GM18858 (cell line): ENCODE measurements around the gene RFX7.

Experiments
- ATAC-seq: cut with Tn5 transposase; IDR thresholded peaks from one replicate; pipeline ENCODE4 v1.9.1; 2021; ENCODE audit not compliant: unreplicated experiment

The RFX7 gene

GRCh38 chr15:56244811-56245576 lies 1.3 kb upstream of the RFX7 start:
- no peak for ATAC-seq

- ATAC-seq: no peak
These were observed 545 bp upstream of the RFX7 start for GRCh38 chr15:56244038-56244810.

DNA sequence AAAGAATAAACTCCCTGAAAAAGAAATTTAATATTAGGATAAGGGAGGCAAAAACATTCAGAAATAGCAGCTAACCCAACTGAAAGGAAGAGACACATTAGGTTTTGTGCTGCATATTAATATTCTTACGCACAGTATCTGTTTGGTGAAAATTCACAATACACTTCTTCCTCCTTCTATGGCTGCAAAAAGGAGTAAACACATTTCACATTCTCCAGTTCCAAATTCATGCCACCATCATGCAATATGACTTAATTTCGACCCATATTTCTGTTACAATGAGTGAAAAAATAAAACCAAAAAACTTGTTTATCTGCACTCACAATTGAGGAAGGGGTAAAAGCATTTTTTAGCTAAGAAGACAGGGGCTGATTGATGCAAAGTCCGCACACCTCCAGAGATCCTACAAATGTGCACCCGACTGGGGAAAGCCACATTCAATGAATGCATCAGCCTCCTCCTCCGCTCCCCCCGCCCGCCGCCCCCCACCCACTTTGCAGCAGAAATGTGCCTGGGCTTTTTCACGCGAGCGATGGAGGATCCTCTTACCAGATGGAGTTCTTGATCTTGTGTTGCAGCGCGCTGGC lies 1.0 kb downstream of the RFX7 start:
- ATAC-seq: no peak

DNA sequence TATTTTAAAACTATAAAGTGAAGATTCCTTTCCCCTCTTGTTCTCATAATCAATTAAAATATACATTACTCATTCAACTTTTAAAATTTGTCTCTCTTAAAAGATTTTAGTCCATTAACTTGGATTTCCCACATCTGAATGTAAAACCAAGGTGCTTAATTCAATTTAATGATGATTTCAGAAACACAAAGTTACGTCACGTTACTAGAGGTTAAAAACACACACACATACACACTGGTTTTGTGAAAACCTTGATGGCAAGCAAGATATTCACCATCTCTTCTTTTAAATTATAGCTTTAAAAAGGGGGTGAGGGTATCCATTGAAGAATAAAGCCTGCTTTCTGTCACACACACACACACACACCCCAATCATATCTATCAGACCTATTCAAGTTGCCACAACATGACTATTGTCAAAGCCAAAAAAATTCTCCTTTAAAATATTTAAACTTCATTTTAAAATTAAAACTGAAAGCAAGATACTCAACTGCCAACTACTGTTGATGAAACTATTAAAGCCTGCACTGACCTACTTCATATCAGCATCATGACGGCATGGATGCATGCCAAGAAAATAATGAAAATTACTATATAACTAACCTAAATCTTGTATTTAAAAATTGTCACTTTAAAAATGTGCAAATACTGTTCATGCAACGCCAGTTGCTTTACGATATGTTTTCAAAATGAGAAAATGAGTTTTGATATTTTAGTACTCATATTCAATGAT lies 2.1 kb downstream of the RFX7 start:
- no peak for ATAC-seq

DNA sequence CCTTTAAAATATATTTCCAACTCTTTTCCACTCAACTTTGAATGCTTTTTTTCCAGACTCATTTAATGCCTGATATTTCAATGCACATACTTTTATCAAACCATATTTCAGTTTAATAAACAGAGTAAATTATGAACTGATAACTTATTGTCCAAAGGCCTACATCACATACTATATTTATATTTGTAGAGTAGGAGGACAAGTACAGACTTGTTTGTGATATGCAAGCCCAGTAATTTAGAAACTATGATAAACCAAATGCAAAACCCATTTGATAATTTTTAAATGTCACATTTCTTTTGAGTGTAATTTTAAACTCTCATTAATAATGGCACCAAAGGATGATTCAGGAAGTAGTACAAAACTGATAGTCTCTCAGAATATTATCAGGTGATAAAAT lies 3.3 kb downstream of the RFX7 start:
- ATAC-seq: no peak

DNA sequence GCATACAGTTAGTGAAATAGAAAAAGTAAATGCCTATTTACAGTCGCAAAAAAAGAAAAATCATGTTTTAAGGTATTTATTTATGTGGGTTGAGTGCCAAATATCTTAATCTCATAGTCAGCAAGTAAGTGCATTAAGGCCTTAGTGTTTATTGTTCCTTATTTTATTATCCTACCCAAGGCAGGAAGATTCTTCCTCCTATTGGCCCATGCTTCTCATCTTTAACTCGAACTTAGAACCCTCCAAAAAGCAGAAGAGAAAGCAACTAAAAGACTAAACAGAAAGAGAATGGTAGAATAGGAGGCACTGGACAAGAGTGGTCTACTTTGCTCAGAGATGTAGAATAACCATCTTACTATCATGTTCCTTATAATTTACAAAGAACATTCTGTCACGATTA lies 7.5 kb downstream of the RFX7 start:
- ATAC-seq: no peak

GRCh38 chr15:56234804-56235203 lies 8.9 kb downstream of the RFX7 start:
- ATAC-seq: no peak

GRCh38 chr15:56233549-56233948 lies 10.1 kb downstream of the RFX7 start:
- no peak for ATAC-seq

DNA sequence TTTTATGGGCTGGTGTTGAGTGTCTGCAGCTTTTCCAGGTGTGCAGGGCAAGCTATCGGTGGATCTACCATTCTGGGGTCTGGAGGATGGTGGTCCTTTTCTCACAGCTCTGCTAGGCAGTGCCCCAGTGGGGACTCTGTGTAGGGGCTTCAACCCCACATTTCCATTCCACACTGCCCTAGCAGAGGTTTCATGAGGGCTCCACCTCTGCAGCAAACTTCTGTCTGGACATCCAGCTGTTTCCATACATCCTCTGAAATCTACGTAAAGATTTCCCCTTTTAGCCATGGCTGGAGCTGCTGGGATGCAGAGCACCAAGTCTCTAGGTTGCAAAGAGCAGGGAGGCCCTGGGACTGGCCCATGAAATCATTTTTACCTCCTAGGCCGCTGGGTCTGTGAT lies 11.6 kb downstream of the RFX7 start:
- ATAC-seq: no peak

DNA sequence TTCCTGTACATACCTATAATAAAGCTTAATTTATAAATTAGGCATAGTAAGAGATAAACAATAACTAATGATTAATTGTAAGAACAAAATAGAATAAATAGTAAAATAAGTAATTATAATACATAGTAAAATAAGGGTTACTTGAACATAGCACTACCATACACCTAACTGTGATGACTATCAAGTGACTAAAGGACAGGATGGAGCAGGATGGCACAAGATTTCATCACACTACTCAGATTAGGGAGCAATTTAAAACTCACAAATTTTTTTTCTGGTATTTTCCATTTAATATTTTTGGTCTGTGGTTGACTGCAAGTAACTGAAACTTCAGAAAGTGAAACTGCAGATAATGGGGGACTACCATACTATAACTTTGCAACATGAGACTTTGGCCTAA lies 14.8 kb downstream of the RFX7 start:
- ATAC-seq: no peak

GRCh38 chr15:56228352-56228751 lies 15.3 kb downstream of the RFX7 start:
- no peak for ATAC-seq

DNA sequence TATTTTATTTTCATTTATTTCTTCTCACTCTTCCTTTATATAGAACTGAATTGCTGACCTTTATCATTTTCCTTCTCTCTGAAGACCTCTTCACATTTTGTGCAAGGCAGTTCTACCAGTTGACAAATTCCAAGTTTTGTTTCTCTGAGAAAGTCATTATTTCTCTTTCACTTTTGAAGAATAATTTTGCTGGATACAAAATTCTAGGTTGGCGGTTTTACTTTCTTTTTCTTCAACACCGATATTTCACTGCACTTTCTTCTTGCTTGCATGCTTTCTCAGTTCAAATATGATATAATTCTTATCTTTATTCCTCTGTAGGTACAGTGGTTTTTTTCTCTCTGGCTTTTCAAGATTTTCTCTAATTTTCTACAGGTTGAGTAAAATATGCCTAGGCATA lies 15.9 kb downstream of the RFX7 start:
- no peak for ATAC-seq

DNA sequence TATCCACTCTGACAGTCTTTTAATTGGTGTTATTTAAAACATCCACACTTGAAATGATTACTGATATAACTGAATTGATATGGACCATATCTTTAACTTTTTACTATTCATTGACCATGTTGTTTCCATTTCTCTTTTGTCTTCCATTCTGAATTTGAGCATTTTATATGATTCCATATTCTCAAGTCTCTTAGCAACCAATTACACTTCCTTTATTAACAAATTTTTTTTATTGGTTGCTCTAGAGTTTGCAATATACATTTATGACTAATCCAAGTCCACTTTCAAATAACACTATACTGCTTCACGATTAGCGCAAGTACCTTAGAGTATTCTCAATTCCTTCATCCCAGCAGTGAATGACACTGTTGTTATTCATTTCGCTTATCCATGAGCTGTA lies 16.4 kb downstream of the RFX7 start:
- ATAC-seq: no peak

GRCh38 chr15:56225520-56225919 lies 18.2 kb downstream of the RFX7 start:
- no peak for ATAC-seq

DNA sequence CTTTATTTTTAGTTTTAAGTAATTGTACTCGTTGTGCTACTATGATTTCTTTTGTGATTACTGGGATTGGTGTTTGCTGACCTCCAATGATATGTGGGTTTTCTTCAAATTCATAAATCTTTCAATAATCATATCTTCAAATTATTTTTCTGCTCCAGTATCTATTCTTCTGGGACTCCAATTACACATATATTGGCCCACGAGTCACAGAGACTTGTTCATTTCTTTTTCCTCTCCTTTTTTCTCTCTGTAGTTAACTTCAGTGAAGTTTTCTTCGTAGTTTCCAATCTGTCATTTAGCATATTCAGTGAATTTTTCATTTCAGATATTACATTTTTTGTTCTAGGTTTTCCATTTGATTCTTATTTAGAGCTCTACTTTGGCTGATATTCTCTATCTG lies 21.4 kb downstream of the RFX7 start:
- no peak for ATAC-seq

DNA sequence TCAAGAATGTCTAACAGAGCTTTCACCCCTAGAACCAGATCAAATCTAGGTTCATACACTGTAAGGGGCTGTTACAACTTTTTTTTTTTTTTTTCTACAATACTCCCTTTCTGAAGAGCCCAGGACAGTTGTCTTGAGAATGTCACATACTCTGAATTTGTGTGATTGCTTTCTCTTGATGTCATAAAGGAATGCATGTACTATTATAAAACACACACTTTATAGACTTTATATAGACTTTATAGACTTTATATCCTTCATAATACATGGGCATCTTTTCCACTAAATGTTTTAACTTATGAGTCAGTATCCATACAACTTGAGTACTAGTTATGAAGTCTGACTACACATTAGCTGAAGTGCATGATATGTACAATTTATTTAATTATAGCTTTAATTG lies 26.3 kb downstream of the RFX7 start:
- no peak for ATAC-seq

- no peak for ATAC-seq
These were observed 27.9 kb downstream of the RFX7 start for GRCh38 chr15:56215769-56216168.

DNA sequence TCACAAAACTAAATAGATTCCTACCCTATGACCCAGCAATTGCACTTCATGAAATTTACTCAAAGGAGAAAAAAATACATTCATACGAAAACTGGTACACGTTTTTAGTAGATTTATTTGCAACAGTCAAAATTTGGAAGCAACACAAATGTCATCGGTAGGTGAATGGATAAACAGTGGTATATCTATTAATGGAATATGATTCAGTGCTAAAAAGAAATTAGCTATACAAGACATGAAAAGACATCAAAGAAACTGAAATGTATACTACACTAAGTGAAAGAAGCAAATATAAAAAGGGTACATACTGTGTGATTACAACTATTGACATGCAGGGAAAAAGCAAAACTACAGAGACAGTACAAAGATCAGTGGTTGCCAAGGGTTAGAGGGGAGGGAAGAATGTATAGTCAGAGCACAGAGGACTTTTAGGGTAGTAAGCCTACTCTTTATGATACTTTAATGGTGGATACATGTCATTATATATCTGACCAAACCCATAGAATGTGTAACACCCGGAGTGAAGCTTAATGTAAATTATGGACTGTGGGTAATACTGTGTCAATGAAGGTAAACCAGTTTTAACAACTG lies 31.6 kb downstream of the RFX7 start:
- no peak for ATAC-seq

DNA sequence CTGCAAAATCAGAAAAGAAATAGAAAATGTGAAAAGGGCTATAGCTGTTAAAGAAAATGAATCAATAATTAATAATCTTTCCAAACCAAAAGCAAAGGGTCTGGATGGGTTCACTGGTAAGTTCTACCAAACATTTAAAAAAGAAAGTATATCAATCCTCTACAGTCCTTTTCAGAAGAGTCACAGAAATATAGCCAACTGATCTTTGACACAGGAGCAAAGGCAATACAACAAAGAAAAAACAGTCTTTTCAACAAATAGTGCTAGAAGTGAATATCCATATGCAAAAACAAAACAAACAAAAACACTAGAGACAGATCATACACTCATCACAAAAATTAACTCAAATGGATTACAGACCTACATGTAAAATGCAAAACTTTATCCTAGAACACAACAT lies 32.6 kb downstream of the RFX7 start:
- ATAC-seq: no peak

- ATAC-seq: no peak
These were observed 35.0 kb downstream of the RFX7 start for GRCh38 chr15:56208641-56209155.

- ATAC-seq: no peak
These were observed 35.5 kb downstream of the RFX7 start for GRCh38 chr15:56208185-56208584.
